Measurements from ENCODE around the gene PDXK. TPM values are rescaled to one million over a fixed set of nuclear protein-coding genes. Genes with fewer than 3 reads are reported as not detected.

The PDXK gene
- total RNA-seq, 1 experiment from 2014 or later = 214 TPM

DNA sequence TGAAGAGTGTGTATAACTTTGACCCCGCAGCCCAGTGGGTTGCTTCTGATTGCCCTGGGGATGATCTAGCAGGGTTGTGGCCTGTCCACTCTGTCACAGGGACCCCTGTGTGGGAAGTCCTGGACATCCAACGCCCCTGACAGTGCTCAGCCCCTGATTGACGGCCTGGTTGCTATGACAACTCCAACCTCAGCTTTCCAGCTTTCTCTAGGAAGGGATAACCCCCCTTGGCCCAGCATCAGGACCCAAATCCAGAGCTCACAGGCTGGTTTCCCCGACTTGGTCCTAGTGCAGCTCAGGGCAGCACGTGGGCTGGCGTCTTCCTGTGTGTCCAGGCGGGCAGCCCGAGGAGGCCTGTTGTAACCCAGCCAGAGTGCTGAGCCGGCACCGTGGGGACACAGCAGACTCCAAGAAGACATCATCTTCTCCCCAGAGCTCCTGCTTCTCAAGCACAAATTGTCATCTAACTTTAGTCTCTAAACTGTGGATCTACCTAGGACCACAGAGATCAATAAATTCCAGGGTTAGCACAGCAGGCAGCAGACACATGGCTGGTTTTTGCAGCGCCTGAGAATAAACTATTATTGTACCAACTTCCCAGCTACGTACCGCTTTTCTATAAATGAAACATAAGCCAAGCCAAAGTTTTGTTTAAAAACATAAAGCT, 18.9 kb upstream of the PDXK start:
- TF ChIP-seq, protein P1, sequence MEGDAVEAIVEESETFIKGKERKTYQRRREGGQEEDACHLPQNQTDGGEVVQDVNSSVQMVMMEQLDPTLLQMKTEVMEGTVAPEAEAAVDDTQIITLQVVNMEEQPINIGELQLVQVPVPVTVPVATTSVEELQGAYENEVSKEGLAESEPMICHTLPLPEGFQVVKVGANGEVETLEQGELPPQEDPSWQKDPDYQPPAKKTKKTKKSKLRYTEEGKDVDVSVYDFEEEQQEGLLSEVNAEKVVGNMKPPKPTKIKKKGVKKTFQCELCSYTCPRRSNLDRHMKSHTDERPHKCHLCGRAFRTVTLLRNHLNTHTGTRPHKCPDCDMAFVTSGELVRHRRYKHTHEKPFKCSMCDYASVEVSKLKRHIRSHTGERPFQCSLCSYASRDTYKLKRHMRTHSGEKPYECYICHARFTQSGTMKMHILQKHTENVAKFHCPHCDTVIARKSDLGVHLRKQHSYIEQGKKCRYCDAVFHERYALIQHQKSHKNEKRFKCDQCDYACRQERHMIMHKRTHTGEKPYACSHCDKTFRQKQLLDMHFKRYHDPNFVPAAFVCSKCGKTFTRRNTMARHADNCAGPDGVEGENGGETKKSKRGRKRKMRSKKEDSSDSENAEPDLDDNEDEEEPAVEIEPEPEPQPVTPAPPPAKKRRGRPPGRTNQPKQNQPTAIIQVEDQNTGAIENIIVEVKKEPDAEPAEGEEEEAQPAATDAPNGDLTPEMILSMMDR (IDR thresholded peaks at IDR 0.05; ENCODE audit: unreplicated experiment) = no peak
- Mint-ChIP-seq H3K9me3 (ENCODE audit: low read depth, unreplicated experiment) (no peaks in the 10 kb centered on the region), H3K4me1 (ENCODE audit: low read depth, unreplicated experiment) (no peaks in the 10 kb centered on the region), H3K4me3 (ENCODE audit: low read depth, unreplicated experiment) (no peak overlapping the region), H3K36me3 (ENCODE audit: insufficient read depth, unreplicated experiment) (peaks cover 15% of the 10 kb centered on the region), H3K27ac (ENCODE audit: unreplicated experiment) (no peak overlapping the region), H3K27me3 (ENCODE audit: unreplicated experiment) (no peaks in the 10 kb centered on the region)
- DNase-seq = no peak
- intact Hi-C loops (cut with micrococcal nuclease; ENCODE audit: unreplicated experiment) = no loop called here
- BruUV-seq (replicated peaks) = no TSS peak
- CTCF ChIA-PET = no interaction called here

DNA sequence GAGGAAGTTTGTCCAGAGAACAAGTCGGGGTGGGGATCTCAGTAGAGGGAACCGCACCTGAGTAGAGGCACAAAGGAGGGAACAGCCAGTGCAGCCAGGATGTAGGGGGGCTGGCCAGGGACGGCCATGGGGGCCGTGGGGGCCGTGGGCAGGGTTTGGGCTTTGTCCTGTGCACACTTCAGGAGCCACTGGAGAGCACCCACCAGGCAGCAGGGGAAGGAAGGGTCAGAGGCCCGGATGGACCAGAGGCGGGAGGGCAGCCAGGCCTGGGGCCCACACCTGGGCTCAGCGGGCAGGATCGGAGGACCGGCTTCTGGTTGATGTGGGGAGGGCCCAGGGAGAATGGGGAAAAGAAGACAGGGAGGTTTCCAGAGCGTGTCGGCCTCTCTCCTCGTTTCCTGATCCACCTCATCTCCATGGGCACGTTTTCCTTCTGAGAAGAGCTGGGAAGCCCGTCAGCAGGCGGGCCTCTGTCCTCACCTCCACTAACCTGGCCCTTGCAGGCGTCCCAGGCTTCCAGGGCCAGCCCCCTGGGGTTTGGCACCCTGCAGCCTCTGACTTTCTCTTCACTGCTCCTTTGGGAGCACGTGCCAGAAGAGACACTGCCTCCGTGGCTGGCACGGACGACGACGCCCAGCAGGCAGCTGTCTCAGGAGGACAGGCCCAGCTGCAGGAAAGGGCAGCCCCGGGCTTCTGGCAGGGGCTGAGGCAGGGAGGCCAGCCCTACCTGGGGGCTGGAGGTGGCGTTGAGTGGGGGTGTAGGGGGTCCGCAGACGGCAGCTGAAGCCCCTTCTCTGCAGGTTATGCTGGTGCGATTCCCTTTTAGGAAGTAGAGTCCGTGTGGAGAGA, 16.8 kb upstream of the PDXK start:
- TF ChIP-seq, protein P1 (IDR thresholded peaks at IDR 0.05; ENCODE audit: unreplicated experiment) = no peak
- Mint-ChIP-seq H3K27ac (ENCODE audit: unreplicated experiment) (no peak overlapping the region), H3K4me3 (ENCODE audit: low read depth, unreplicated experiment) (peak overlapping the region; percentile 17), H3K4me1 (ENCODE audit: low read depth, unreplicated experiment) (no peaks in the 10 kb centered on the region), H3K36me3 (ENCODE audit: insufficient read depth, unreplicated experiment) (peaks cover 3% of the 10 kb centered on the region), H3K27me3 (ENCODE audit: unreplicated experiment) (no peaks in the 10 kb centered on the region), H3K9me3 (ENCODE audit: low read depth, unreplicated experiment) (no peaks in the 10 kb centered on the region)
- BruUV-seq (replicated peaks) = no TSS peak
- intact Hi-C loops (cut with micrococcal nuclease; ENCODE audit: unreplicated experiment) = no loop called here
- CTCF ChIA-PET = no interaction called here
- no peak for DNase-seq

DNA sequence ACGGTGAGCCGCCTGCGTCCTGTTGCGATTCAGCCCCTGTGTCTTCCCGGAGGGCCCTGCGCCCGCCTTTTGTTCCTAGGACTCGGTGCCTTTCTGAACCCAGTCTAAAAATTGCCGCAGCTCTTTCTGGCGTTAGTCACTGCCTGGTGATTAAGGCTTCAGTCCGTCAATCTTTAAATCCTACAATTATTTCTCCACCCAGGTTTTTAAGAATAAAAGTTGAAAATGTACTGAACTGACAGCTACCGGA, 16.2 kb upstream of the PDXK start:
- H3K27me3 Mint-ChIP-seq (ENCODE audit: unreplicated experiment) = no peaks in the 10 kb centered on the region

DNA sequence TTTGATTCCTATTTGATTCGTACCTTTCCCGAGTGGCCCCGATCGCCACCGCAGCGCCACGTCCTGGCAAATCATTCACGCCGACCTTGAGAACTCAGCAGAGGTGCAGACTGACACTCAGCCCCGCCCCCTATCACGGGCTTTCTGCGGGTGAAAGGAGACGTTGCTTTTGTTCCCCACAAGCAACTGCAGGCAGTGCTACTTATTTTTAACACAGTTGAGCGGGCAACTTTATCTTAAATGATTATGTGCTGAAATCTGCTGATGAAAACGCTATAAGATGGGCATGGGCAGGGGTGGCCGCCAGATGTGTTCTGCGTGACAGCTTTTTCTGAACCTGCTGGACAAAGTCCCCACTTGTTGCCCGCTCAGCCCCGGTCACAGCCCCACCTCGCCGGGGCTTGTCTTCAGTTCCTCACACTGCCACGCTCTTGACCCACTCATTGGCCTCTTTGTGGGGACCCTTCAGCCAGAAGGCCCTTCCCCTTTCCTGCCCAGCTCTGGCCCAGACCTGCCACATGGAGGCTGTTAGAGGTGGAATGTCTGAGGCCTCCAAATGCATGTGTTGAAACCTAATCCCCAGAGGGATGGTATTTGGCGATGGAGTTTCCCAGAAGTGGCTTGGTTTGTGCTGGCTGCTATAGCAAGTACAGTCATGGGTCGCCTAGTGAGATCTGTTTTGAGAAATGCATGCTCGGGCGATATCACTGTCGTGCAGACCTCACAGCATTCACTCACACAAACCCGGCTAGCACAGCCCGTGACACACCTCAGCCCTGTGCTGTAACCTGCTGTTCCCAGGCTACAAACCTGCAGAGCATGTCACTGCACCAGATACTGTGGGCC, 15.7 kb upstream of the PDXK start:
- intact Hi-C loops (cut with micrococcal nuclease; ENCODE audit: unreplicated experiment) = no loop called here
- BruUV-seq (replicated peaks) = no TSS peak
- Mint-ChIP-seq H3K27me3 (ENCODE audit: unreplicated experiment) (no peaks in the 10 kb centered on the region), H3K9me3 (ENCODE audit: low read depth, unreplicated experiment) (no peaks in the 10 kb centered on the region), H3K36me3 (ENCODE audit: insufficient read depth, unreplicated experiment) (peaks cover 3% of the 10 kb centered on the region), H3K4me1 (ENCODE audit: low read depth, unreplicated experiment) (no peaks in the 10 kb centered on the region), H3K27ac (ENCODE audit: unreplicated experiment) (no peak overlapping the region), H3K4me3 (ENCODE audit: low read depth, unreplicated experiment) (peak overlapping the region; percentile 17)
- CTCF ChIA-PET = no interaction called here
- no peak for DNase-seq
- TF ChIP-seq, protein P1 (IDR thresholded peaks at IDR 0.05; ENCODE audit: unreplicated experiment) = no peak

More for the DNA sequence above, 16.2 kb upstream of the PDXK start:
- Mint-ChIP-seq H3K27ac (ENCODE audit: unreplicated experiment) (no peak overlapping the region), H3K4me1 (ENCODE audit: low read depth, unreplicated experiment) (no peaks in the 10 kb centered on the region), H3K36me3 (ENCODE audit: insufficient read depth, unreplicated experiment) (peaks cover 3% of the 10 kb centered on the region), H3K9me3 (ENCODE audit: low read depth, unreplicated experiment) (no peaks in the 10 kb centered on the region), H3K4me3 (ENCODE audit: low read depth, unreplicated experiment) (peak overlapping the region; percentile 17)
- CTCF ChIA-PET = no interaction called here
- no TSS peak for BruUV-seq (replicated peaks)
- DNase-seq = no peak
- TF ChIP-seq, protein P1 (IDR thresholded peaks at IDR 0.05; ENCODE audit: unreplicated experiment) = no peak
- intact Hi-C loops (cut with micrococcal nuclease; ENCODE audit: unreplicated experiment) = no loop called here

Data from Calu3 (cell line).